Astrocyte of the cerebellum (primary cell): Measurements from ENCODE around the gene CCDC197.

ENCODE experiments used
- DNase-seq: peaks from one replicate; pipeline ENCODE4 v3.0.0-alpha.2; 2011; ENCODE audit warnings: low read depth
- H3K4me3 ChIP-seq: 2 replicates; pipeline ENCODE4 v1.5.1; 2011; ENCODE audit warnings: mild to moderate bottlenecking, low read depth, low read length, moderate library complexity
- CTCF ChIP-seq: IDR thresholded peaks from 2 replicates; pipeline ENCODE4 v1.5.1; 2012; ENCODE audit warnings: low read length, low read depth, moderate library complexity, mild to moderate bottlenecking; ENCODE audit errors: missing control alignments
- in situ Hi-C: cut with HindIII; loops from 2 replicates; pipeline ENCODE4 v1.10.0; 2017; ENCODE audit warnings: low sequenced_read_pairs

The CCDC197 gene

GRCh38 chr14:93967637-93968250 lies 29.4 kb upstream of the CCDC197 start:
- no peak for TF ChIP-seq CTCF
- in situ Hi-C loops = no loop called here
- no peak for DNase-seq
- no peak overlapping the region for H3K4me3 ChIP-seq

GRCh38 chr14:93969082-93969828 lies 27.8 kb upstream of the CCDC197 start:
- no peak for DNase-seq
- TF ChIP-seq CTCF = no peak
- in situ Hi-C loops = no loop called here
- H3K4me3 ChIP-seq = no peak overlapping the region

GRCh38 chr14:93970585-93970964 lies 26.5 kb upstream of the CCDC197 start:
- in situ Hi-C loops = loop anchor here (5.0 kb wide), 1 partner anchor 57 kb away; the partner anchor contains the start of gene OTUB2
- DNase-seq = no peak
- TF ChIP-seq CTCF = peak; percentile 15
- H3K4me3 ChIP-seq = no peak overlapping the region

- in situ Hi-C loops = loop anchor here (5.0 kb wide), 1 partner anchor 56 kb away; the partner anchor contains the start of gene OTUB2
- no peak for DNase-seq
- no peak for TF ChIP-seq CTCF
- no peak overlapping the region for H3K4me3 ChIP-seq
These were observed 26.0 kb upstream of the CCDC197 start for GRCh38 chr14:93970965-93971634.

- no peak for DNase-seq
- TF ChIP-seq CTCF = no peak
- H3K4me3 ChIP-seq = no peak overlapping the region
- in situ Hi-C loops = loop anchor here (5.0 kb wide), 1 partner anchor 56 kb away; the partner anchor contains the start of gene OTUB2
These were observed 25.5 kb upstream of the CCDC197 start for GRCh38 chr14:93971635-93972027.

- TF ChIP-seq CTCF = no peak
- DNase-seq = no peak
- in situ Hi-C loops = loop anchor here (5.0 kb wide), 1 partner anchor 55 kb away; the partner anchor contains the start of gene OTUB2
- no peak overlapping the region for H3K4me3 ChIP-seq
These were observed 24.4 kb upstream of the CCDC197 start for GRCh38 chr14:93972618-93973205.
